GM18498 (cell line): ENCODE results near the gene ANKRD33B.

ENCODE experiments used
- ATAC-seq: cut with Tn5 transposase; IDR thresholded peaks from one replicate; pipeline ENCODE4 v1.9.1; 2021; ENCODE audit warnings: mild to moderate bottlenecking, moderate library complexity; ENCODE audit not compliant: unreplicated experiment

ANKRD33B gene

DNA sequence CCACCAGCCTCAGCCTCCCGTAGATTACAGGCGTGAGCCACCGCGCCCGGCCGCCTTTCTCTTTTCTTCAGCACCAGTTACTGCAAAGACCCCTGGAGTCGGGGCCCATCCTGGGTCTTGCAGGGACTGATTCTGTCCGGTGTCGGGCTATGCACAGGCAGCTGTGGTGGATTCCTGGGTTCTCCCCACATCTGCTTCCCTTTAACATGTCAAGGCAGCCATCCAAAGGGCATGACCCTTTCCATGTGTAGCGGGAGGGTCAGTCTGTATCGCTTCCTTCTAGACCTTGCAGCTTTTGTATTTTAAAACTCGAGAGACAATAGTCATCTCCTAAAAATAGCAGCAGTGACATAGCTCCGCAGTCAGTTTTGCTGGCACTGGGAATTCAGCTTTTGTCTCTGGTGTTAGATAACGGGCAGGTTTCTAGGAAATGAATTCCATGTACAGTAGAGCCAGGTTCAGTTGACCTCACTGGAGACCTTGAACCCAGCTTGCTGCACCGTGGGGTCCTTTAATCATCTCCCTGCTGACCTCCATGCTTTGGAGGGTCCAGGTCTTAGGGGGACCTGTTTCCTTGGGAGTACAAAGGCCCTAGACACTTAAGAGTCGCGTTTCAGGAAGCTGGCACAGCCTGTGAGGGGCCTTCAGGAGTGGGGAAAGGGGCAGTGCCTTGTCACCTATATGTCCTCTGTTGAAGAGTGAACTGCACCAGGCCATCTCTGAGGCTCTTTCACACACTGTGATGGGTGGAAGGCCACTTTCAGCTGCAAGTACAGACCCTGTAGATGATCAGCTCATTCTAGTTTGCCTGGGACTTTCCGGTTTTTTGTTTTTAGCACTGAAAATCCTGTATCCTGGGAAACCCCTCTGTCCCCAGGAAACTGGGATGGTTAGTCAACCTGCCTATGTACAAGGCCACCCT lies 13.8 kb downstream of the ANKRD33B start:
- ATAC-seq: peak; percentile 36

GRCh38 chr5:10578293-10578665 lies 14.4 kb downstream of the ANKRD33B start:
- peak; percentile 22 for ATAC-seq

GRCh38 chr5:10578869-10579268 lies 15.0 kb downstream of the ANKRD33B start:
- peak; percentile 71 for ATAC-seq

GRCh38 chr5:10579536-10580521 lies 16.0 kb downstream of the ANKRD33B start:
- peak; percentile 34 for ATAC-seq

- no peak for ATAC-seq
These were observed 16.9 kb downstream of the ANKRD33B start for GRCh38 chr5:10580531-10581423.

DNA sequence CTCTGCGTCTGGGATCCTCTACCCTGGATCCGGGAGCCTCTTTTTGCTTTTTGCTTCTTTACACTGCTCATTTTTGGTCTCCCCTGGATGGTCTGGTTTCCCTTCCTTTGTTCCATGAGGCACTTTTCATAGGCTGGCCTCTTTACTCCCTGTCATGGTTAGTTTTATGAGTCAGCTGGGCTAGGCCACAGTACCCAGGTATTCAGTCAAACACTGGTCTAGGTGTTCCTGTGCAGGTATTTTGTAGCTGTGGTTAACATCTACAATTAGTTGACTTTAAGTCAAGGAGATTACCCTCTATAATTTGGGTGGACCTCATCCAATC lies 17.5 kb downstream of the ANKRD33B start:
- no peak for ATAC-seq

GRCh38 chr5:10581867-10582511 lies 18.1 kb downstream of the ANKRD33B start:
- no peak for ATAC-seq

DNA sequence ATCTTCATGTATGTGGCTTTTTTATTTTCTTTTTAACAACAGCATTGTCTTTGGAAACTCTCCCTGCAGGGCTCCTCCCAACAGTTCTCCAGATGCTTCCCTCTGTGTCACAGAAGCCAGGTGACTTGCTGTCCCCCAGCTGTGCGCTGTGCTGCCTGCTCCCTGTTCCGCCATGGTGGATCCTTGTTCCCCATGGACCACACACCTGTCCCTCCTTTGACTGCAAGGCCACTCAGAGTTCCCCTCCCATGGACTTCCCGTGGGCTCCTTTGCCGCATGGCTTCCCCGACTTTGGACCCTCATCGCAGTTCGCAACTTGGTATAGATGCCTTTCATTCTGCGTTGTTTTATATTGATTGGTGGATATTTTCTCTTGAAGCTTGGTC lies 18.6 kb downstream of the ANKRD33B start:
- no peak for ATAC-seq

GRCh38 chr5:10583663-10584572 lies 20.0 kb downstream of the ANKRD33B start:
- no peak for ATAC-seq

- no peak for ATAC-seq
These were observed 21.0 kb downstream of the ANKRD33B start for GRCh38 chr5:10584714-10585517.

- ATAC-seq: no peak
These were observed 21.6 kb downstream of the ANKRD33B start for GRCh38 chr5:10585518-10585915.

DNA sequence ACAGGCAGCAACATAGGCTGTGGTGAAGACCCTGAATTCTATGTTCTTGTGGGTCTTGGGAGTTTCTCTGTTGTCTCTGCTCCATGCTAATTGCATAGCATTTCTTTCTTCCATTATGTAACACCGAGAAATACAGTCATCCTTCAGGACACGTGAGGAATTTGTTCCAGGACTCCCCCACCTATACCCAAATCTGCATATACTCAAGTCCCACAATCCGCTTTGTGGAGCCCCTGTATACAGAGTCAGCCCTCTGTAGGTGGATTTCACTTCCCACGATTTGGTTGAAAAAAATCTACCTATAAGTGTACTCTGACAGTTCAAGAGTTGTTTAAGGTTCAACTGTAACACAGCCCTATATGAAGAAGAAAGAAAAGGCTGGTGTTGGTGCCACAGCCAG lies 22.1 kb downstream of the ANKRD33B start:
- ATAC-seq: no peak

- no peak for ATAC-seq
These were observed 22.7 kb downstream of the ANKRD33B start for GRCh38 chr5:10586555-10586954.

DNA sequence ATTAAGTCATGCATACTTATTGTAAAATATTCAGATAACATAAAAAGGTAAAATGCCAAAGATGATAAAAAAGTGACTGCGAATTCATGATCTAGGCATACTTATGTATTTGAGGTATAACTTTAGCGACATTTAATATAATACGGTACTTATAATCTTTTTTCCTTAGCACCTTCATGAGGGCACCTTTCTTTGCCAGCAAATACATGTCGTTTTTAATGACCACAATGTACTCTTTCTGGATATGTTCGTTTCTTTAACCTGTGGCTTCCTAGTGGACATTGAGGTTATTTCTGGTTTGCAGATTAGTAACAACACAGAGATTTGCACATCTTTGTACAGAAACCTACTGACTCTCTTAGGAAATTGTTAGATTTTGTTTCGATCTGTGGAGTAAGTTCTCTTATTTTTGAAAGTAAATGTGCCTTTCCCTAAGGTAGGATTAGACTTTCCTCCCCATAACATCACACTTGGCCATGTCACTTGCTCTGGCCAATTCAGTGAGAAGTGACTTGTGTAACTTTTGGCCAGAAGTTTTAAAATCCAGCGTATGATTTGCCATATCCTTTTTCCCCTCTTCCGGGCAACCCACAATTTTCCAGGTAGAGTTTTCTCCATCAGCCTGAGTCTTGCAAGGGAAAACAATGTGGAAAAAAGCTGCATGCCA lies 24.4 kb downstream of the ANKRD33B start:
- no peak for ATAC-seq

DNA sequence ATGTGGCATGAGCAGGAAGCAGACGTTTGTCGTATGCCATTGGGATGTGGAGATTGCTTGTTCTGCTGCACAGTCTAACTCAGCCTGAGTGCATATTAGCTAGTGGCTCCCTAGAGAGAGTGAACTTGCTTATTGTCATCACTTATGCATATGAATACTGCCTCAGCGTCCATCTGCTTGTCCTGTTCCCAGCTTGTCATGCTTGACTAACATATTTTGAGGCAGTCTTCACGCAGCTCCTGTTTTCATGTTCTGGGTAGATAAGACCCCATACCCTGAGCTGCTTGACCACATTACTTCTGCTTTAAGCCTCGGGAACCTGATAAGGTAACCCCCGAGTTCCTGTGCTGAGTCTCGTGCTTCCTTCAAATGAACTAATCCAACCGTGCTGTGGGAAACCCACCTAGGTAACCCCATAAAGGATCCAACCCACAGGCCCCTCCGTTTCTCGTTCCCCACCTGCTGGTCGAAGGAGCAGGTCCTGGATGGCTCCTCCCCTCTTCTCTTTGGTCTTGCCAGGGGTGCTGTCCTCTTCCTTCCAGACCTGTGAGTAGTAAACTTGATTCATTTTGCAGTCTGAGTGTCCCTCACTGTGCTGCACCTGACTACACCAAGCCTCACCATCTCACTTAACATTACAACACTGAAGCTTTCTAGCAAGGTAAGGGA lies 25.0 kb downstream of the ANKRD33B start:
- ATAC-seq: no peak

DNA sequence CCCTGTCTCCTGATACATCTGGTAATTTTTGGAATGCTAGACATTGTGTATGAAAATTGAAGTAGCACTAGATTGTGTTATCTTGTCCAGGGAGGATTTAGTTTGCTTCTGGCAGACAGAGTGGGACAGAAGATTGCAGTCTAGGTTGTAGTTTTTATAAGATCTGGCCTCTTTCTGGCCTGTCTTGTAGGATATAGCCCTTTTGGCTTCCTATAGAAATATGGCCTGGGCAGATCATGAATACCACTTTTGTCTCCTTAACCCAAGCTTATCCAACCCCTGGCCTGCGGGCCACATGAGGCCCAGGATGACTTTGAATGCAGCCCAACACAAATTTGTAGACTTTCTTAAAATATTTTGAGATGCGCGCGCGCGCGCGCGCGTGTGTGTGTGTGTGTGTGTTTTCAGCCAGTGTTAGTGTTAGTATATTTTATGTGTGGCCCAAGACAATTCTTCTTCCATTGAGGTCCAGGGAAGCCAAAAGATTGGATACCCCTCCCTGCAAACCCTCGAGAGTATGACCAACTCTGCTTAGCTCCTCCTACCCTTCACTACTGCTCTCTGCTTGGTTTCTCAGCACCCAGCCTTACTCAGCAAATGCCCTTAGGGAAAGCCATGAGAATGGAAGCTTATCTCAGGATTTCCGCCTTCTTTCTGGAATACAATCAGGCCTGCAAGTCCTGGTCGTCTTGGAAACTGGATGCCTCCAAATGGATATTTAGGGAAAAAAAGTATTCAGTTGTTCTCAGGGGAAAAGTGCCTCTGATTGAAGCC lies 26.5 kb downstream of the ANKRD33B start:
- ATAC-seq: peak; percentile 42

- no peak for ATAC-seq
These were observed 27.3 kb downstream of the ANKRD33B start for GRCh38 chr5:10591159-10591558.
